HepG2 (cell line): Measurements from ENCODE around the gene MTHFD1L. TPM values are rescaled to one million over a fixed set of nuclear protein-coding genes. Genes with fewer than 3 reads are reported as not detected.
A peak's percentile ranks its signal among the peaks of the same experiment; 100 is the strongest.

ENCODE experiments used
- ATF5 ChIP-seq: sonication (generic); formaldehyde crosslinking; IDR thresholded peaks from 2 replicates; pipeline ENCODE4 v1.4.0; 2020; ENCODE audit warnings: mild to moderate bottlenecking, low read depth, missing genetic modification reagents
- BRCA1 ChIP-seq: sonication (generic); formaldehyde crosslinking; IDR thresholded peaks from 2 replicates; pipeline ENCODE4 v1.4.0; 2020; ENCODE audit warnings: missing genetic modification reagents
- CC2D1A ChIP-seq: sonication (generic); formaldehyde crosslinking; IDR thresholded peaks from 2 replicates; pipeline ENCODE4 v1.8.1; 2023; ENCODE audit warnings: mild to moderate bottlenecking, missing genetic modification reagents
- FOXK2 ChIP-seq: fragments of 450-650 bp; IDR thresholded peaks from 2 replicates; pipeline ENCODE4 v1.6.1; 2016
- FOXP4 ChIP-seq: sonication (generic); formaldehyde crosslinking; IDR thresholded peaks from 2 replicates; pipeline ENCODE4 v1.4.0; 2020; ENCODE audit warnings: missing genetic modification reagents
- GFI1 ChIP-seq: sonication (generic); formaldehyde crosslinking; IDR thresholded peaks from 2 replicates; pipeline ENCODE4 v1.5.0; 2020; ENCODE audit warnings: missing genetic modification reagents, mild to moderate bottlenecking, borderline replicate concordance
- HDAC2 ChIP-seq: sonication (generic); formaldehyde crosslinking; IDR thresholded peaks from 2 replicates; pipeline ENCODE4 v1.4.0; 2020; ENCODE audit warnings: missing genetic modification reagents
- IRF2 ChIP-seq: IDR thresholded peaks from 2 replicates; pipeline ENCODE4 v1.6.1; 2018; ENCODE audit warnings: missing genetic modification reagents, missing compliant biosample characterization
- MIER2 ChIP-seq: IDR thresholded peaks from 2 replicates; pipeline ENCODE4 v1.6.1; 2016; ENCODE audit warnings: missing biosample characterization, missing genetic modification reagents
- NCOA5 ChIP-seq: sonication (generic); formaldehyde crosslinking; IDR thresholded peaks from 2 replicates; pipeline ENCODE4 v1.4.0; 2020; ENCODE audit warnings: missing genetic modification reagents
- NFKB2 ChIP-seq: sonication (generic); formaldehyde crosslinking; IDR thresholded peaks from 2 replicates; pipeline ENCODE4 v1.4.0; 2020; ENCODE audit warnings: missing genetic modification reagents, borderline replicate concordance
- RBFOX2 ChIP-seq: fragments of 200-400 bp; formaldehyde crosslinking; IDR thresholded peaks from 2 replicates; pipeline ENCODE4 v1.6.1; 2017; ENCODE audit warnings: low read depth, mild to moderate bottlenecking, low read length
- RXRB ChIP-seq: IDR thresholded peaks from 2 replicates; pipeline ENCODE4 v1.6.1; 2016; ENCODE audit warnings: borderline replicate concordance, missing genetic modification reagents, missing compliant biosample characterization
- SIN3A ChIP-seq: IDR thresholded peaks from 2 replicates; pipeline ENCODE4 v1.6.1; 2011; ENCODE audit warnings: low read depth, mild to moderate bottlenecking, control low read depth, low read length, borderline replicate concordance
- SIX1 ChIP-seq: sonication (generic); formaldehyde crosslinking; IDR thresholded peaks from 2 replicates; pipeline ENCODE4 v1.4.0; 2020; ENCODE audit warnings: missing genetic modification reagents, borderline replicate concordance
- ZBED4 ChIP-seq: sonication (generic); formaldehyde crosslinking; IDR thresholded peaks from 2 replicates; pipeline ENCODE4 v1.4.0; 2020; ENCODE audit warnings: missing genetic modification reagents, borderline replicate concordance
- ZBTB7B ChIP-seq: sonication (generic); formaldehyde crosslinking; IDR thresholded peaks from 2 replicates; pipeline ENCODE4 v1.4.0; 2020; ENCODE audit warnings: missing genetic modification reagents
- ZNF10 ChIP-seq: sonication (generic); formaldehyde crosslinking; IDR thresholded peaks from 2 replicates; pipeline ENCODE4 v1.4.0; 2020; ENCODE audit warnings: mild to moderate bottlenecking, low read depth, missing genetic modification reagents, borderline replicate concordance
- ZNF235 ChIP-seq: sonication (generic); formaldehyde crosslinking; IDR thresholded peaks from 2 replicates; pipeline ENCODE4 v1.8.1; 2023; ENCODE audit warnings: mild to moderate bottlenecking, missing genetic modification reagents, borderline replicate concordance
- ZNF33B ChIP-seq: sonication (generic); formaldehyde crosslinking; IDR thresholded peaks from 2 replicates; pipeline ENCODE4 v1.5.1; 2020; ENCODE audit warnings: mild to moderate bottlenecking, missing genetic modification reagents
- ZNF354B ChIP-seq: sonication (generic); formaldehyde crosslinking; IDR thresholded peaks from 2 replicates; pipeline ENCODE4 v1.8.0; 2022; ENCODE audit warnings: mild to moderate bottlenecking, missing genetic modification reagents
- ZNF382 ChIP-seq: sonication (generic); formaldehyde crosslinking; IDR thresholded peaks from 2 replicates; pipeline ENCODE4 v1.5.0; 2020; ENCODE audit warnings: missing genetic modification reagents, mild to moderate bottlenecking, borderline replicate concordance
- ZNF446 ChIP-seq: sonication (generic); formaldehyde crosslinking; IDR thresholded peaks from 2 replicates; pipeline ENCODE4 v1.5.0; 2020; ENCODE audit warnings: mild to moderate bottlenecking, missing genetic modification reagents
- ZSCAN31 ChIP-seq: sonication (generic); formaldehyde crosslinking; IDR thresholded peaks from 2 replicates; pipeline ENCODE4 v1.5.0; 2020; ENCODE audit warnings: low read depth, mild to moderate bottlenecking, missing genetic modification reagents
- polyA plus RNA-seq, 8 experiments: library from polyadenylated mRNA; depleted of rRNA in 3 of 8; stranded (reverse) in 7 of 8; unstranded in 1 of 8; fragments of >200 nt; fragmentation: Illumina TruSeq in 4 of 8; extraction: Trizol in 4 of 8; gene quantifications; 2 replicates each; pipeline versions ENCODE4 v1.2.1 to v1.2.3, GENCODE V29; 2011 to 2016; ENCODE audit warnings: low read depth in 4 of 8, missing spikeins in 1 of 8, mixed read lengths in 1 of 8; ENCODE audit not compliant: insufficient read depth in 1 of 8
- total RNA-seq, 5 experiments: library from RNA; depleted of rRNA; stranded (reverse); fragments of >200 nt; fragmentation: Illumina TruSeq; extraction: Trizol; gene quantifications; 2 replicates each; pipeline ENCODE4 v1.2.3, GENCODE V29; 2016; ENCODE audit warnings: low read depth in 1 of 5

The MTHFD1L gene
- total and polyA plus RNA-seq, 2 of the 13 experiments (the other 11 are each of a cell fraction or from before 2014, with no cell fraction given): 24.0 to 39.6 TPM

GRCh38 chr6:150878347-150879213 lies 13.1 kb downstream of the MTHFD1L start (continued):
- TF ChIP-seq IRF2 (CRISPR knock-in tag) (no peak), SIX1 (CRISPR knock-in tag) (no peak), ZNF354B (CRISPR knock-in tag) (0 out of 2 replicates have a peak, but pooled peaks have one; percentile 53), ZNF235 (CRISPR knock-in tag) (no peak), ZBED4 (0 out of 2 replicates have a peak, but pooled peaks have one; percentile 26), HDAC2 (CRISPR knock-in tag) (0 out of 2 replicates have a peak, but pooled peaks have one; percentile 37), CC2D1A (CRISPR knock-in tag) (0 out of 2 replicates have a peak, but pooled peaks have one; percentile 2), NFKB2 (no peak), ZNF10 (no peak), BRCA1 (CRISPR knock-in tag) (no peak), ZNF33B (no peak), FOXK2 (peak; percentile 79; the same call in 1 of the 2 replicates), ZNF446 (CRISPR knock-in tag) (no peak), ATF5 (CRISPR knock-in tag) (no peak), ZSCAN31 (no peak), ZNF382 (CRISPR knock-in tag) (no peak), RXRB (CRISPR knock-in tag) (peak; percentile 56; the same call in 1 of the 2 replicates), NCOA5 (no peak), MIER2 (CRISPR knock-in tag) (0 out of 2 replicates have a peak, but pooled peaks have one; percentile 33), GFI1 (CRISPR knock-in tag) (peak; percentile 80; the same call in 1 of the 2 replicates), SIN3A (no peak), ZBTB7B (CRISPR knock-in tag) (0 out of 2 replicates have a peak, but pooled peaks have one; percentile 15), FOXP4 (CRISPR knock-in tag) (peak; percentile 89), RBFOX2 (no peak)
